Gastrocnemius medialis (tissue), 4 donors: ENCODE measurements around the gene SAMD3. TPM values are rescaled to one million over a fixed set of nuclear protein-coding genes. Genes with fewer than 3 reads are reported as not detected.

ENCODE experiments used
- ATAC-seq, 2 donors: fragments of 150-250 bp; one replicate each; pipeline ENCODE4 v1.9.1; 2016
- DNase-seq, 2 donors: peaks; one replicate each; pipeline ENCODE4 v3.0.0-alpha.2; 2019
- H3K27ac ChIP-seq, 4 donors: fragments of 200-600 bp; sonication (generic); 1 replicate in 1 of 4; 2 replicates in 3 of 4; pipeline ENCODE4 v1.5.1; 2016 to 2018; ENCODE audit warnings: mild to moderate bottlenecking in 2 of 4, moderate library complexity in 1 of 4
- H3K27me3 ChIP-seq, 3 donors: fragments of 200-600 bp; sonication (generic) in 2 of 3; 1 replicate in 1 of 3; 2 replicates in 2 of 3; pipeline versions ENCODE4 v1.5.1 to v1.6.0; 2016 to 2019; ENCODE audit warnings: mild to moderate bottlenecking in 1 of 3, moderate library complexity in 1 of 3
- H3K36me3 ChIP-seq, 2 donors: fragments of 200-600 bp; sonication (generic) in 1 of 2; one replicate each; pipeline ENCODE4 v1.5.1; 2017 to 2018
- H3K4me1 ChIP-seq, 2 donors: fragments of 200-600 bp; sonication (generic) in 1 of 2; one replicate each; pipeline ENCODE4 v1.5.1; 2016 to 2017; ENCODE audit warnings: mild to moderate bottlenecking in 2 of 2
- H3K4me3 ChIP-seq, 4 donors: fragments of 200-600 bp; sonication (generic) in 3 of 4; 1 replicate in 1 of 4; 2 replicates in 3 of 4; pipeline ENCODE4 v1.5.1; 2016 to 2019; ENCODE audit warnings: mild to moderate bottlenecking in 2 of 4
- H3K9me3 ChIP-seq, 3 donors: fragments of 200-600 bp; sonication (generic) in 2 of 3; 1 replicate in 1 of 3; 2 replicates in 2 of 3; pipeline ENCODE4 v1.5.1; 2016 to 2019
- CTCF ChIP-seq, 5 experiments: fragments of 450-650 bp in 3 of 5; fragments of 200-600 bp in 2 of 5; sonication (generic) in 2 of 5; IDR thresholded peaks in 4 of 5; conservative IDR thresholded peaks in 1 of 5; 1 replicate in 4 of 5; 2 replicates in 1 of 5; pipeline ENCODE4 v1.5.1; 2016 to 2019; ENCODE audit warnings: antibody characterized with exemption in 5 of 5, mild to moderate bottlenecking in 3 of 5, moderate library complexity in 3 of 5
- POLR2A ChIP-seq, 2 donors: fragments of 450-650 bp; IDR thresholded peaks; one replicate each; pipeline ENCODE4 v1.6.1; 2017; ENCODE audit warnings: antibody characterized with exemption in 2 of 2, mild to moderate bottlenecking in 2 of 2, moderate library complexity in 2 of 2
- in situ Hi-C, 4 donors: fragments of 200-750 bp; cut with MboI; loops; one replicate each; pipeline versions ENCODE4 v1.15.0 to v1.8.0; 2017; ENCODE audit warnings: low sequenced_read_pairs in 4 of 4
- intact Hi-C: fragments of 100-400 bp; cut with DNase I; formaldehyde crosslinking; loops from one replicate; pipeline ENCODE4 v1.15.1; 2023; ENCODE audit warnings: low total_unique reads
- total RNA-seq, 4 donors: library from RNA; depleted of rRNA; stranded (reverse); fragments of >200 nt; gene quantifications; one replicate each; pipeline versions ENCODE4 v1.1.0 to v1.2.3, GENCODE V29; 2016

Gene SAMD3
- total RNA-seq, 4 donors from 2014 or later = not detected

GRCh38 chr6:130116273-130116672 lies 106.5 kb downstream of the SAMD3 start:
- H3K9me3 ChIP-seq = no peaks in the 10 kb centered on the region
- no peak for TF ChIP-seq CTCF (IDR thresholded peaks at IDR 0.05 in 4 of 5, conservative IDR thresholded peaks at IDR 0.05 in 1 of 5)
- TF ChIP-seq POLR2A (IDR thresholded peaks at IDR 0.05) = no peak
- H3K4me1 ChIP-seq = no peaks in the 10 kb centered on the region
- intact Hi-C loops = no loop called here
- no peaks in the 10 kb centered on the region for H3K36me3 ChIP-seq
- H3K27me3 ChIP-seq = no peaks in the 10 kb centered on the region
- DNase-seq = no peak
- in situ Hi-C loops = no loop called here
- ATAC-seq = no peak
- no peak overlapping the region for H3K4me3 ChIP-seq
- H3K27ac ChIP-seq = no peak overlapping the region

- intact Hi-C loops (no loop called here), in situ Hi-C loops (no loop called here)
- Histone ChIP-seq H3K4me3 (no peak overlapping the region), H3K27me3 (no peaks in the 10 kb centered on the region), H3K9me3 (no peaks in the 10 kb centered on the region), H3K4me1 (no peaks in the 10 kb centered on the region), H3K27ac (no peak overlapping the region), H3K36me3 (no peaks in the 10 kb centered on the region)
- no peak for DNase-seq
- TF ChIP-seq CTCF (IDR thresholded peaks at IDR 0.05 in 4 of 5, conservative IDR thresholded peaks at IDR 0.05 in 1 of 5) (no peak), POLR2A (IDR thresholded peaks at IDR 0.05) (no peak)
- no peak for ATAC-seq
Observed at GRCh38 chr6:130115036-130115435, 107.7 kb downstream of the SAMD3 start.

GRCh38 chr6:130113201-130113710 lies 109.5 kb downstream of the SAMD3 start:
- Histone ChIP-seq H3K9me3 (no peaks in the 10 kb centered on the region), H3K27me3 (no peaks in the 10 kb centered on the region), H3K27ac (no peak overlapping the region), H3K4me1 (no peaks in the 10 kb centered on the region), H3K36me3 (no peaks in the 10 kb centered on the region), H3K4me3 (no peak overlapping the region)
- no peak for DNase-seq
- TF ChIP-seq CTCF (IDR thresholded peaks at IDR 0.05 in 4 of 5, conservative IDR thresholded peaks at IDR 0.05 in 1 of 5) = no peak
- no peak for TF ChIP-seq POLR2A (IDR thresholded peaks at IDR 0.05)
- intact Hi-C loops = no loop called here
- in situ Hi-C loops = no loop called here
- no peak for ATAC-seq

GRCh38 chr6:130111031-130111430 lies 111.7 kb downstream of the SAMD3 start:
- in situ Hi-C loops = no loop called here
- H3K9me3 ChIP-seq = no peaks in the 10 kb centered on the region
- no peaks in the 10 kb centered on the region for H3K36me3 ChIP-seq
- H3K4me3 ChIP-seq = no peak overlapping the region
- no peak for TF ChIP-seq CTCF (IDR thresholded peaks at IDR 0.05 in 4 of 5, conservative IDR thresholded peaks at IDR 0.05 in 1 of 5)
- no peak for TF ChIP-seq POLR2A (IDR thresholded peaks at IDR 0.05)
- no peak for DNase-seq
- ATAC-seq = no peak
- H3K27ac ChIP-seq = no peak overlapping the region
- intact Hi-C loops = no loop called here
- no peaks in the 10 kb centered on the region for H3K27me3 ChIP-seq
- no peaks in the 10 kb centered on the region for H3K4me1 ChIP-seq

GRCh38 chr6:130107710-130108109 lies 115.0 kb downstream of the SAMD3 start:
- H3K4me1 ChIP-seq = no peaks in the 10 kb centered on the region
- in situ Hi-C loops = no loop called here
- TF ChIP-seq CTCF (IDR thresholded peaks at IDR 0.05 in 4 of 5, conservative IDR thresholded peaks at IDR 0.05 in 1 of 5) (no peak), POLR2A (IDR thresholded peaks at IDR 0.05) (no peak)
- H3K27me3 ChIP-seq = no peaks in the 10 kb centered on the region
- ATAC-seq = no peak
- no peak overlapping the region for H3K27ac ChIP-seq
- DNase-seq = no peak
- H3K36me3 ChIP-seq = no peaks in the 10 kb centered on the region
- H3K9me3 ChIP-seq = no peaks in the 10 kb centered on the region
- intact Hi-C loops = no loop called here
- no peak overlapping the region for H3K4me3 ChIP-seq
